AG04450 (cell line): ENCODE results near the gene URB1. TPM values are rescaled to one million over a fixed set of nuclear protein-coding genes. Genes with fewer than 3 reads are reported as not detected.

Source experiments
- CTCF ChIA-PET: fragments of 300-600, 350-600 bp; formaldehyde crosslinking; extraction: SDS; loops from one replicate; lab custom pipeline; 2022; ENCODE audit warnings: antibody characterized with exemption, inconsistent platforms; lab: Charles Lee
- POLR2A ChIA-PET: fragments of 350-600 bp; formaldehyde crosslinking; extraction: SDS; loops from one replicate; lab custom pipeline; 2021; ENCODE audit warnings: antibody characterized with exemption, inconsistent platforms; lab: Yijun Ruan, JAX
- DNase-seq: peaks from one replicate; pipeline ENCODE4 v3.0.0-alpha.2; 2011; ENCODE audit warnings: low read depth, low spot score
- H3K27ac ChIP-seq: one replicate; pipeline ENCODE4 v1.5.1; 2012; ENCODE audit warnings: low read depth, low read length, control low read depth
- H3K27me3 ChIP-seq: one replicate; pipeline ENCODE4 v1.6.0; 2012; ENCODE audit warnings: low read length; ENCODE audit not compliant: control insufficient read depth, insufficient read depth
- H3K4me3 ChIP-seq: 2 replicates; pipeline ENCODE4 v1.5.1; 2011; ENCODE audit warnings: mild to moderate bottlenecking, low read depth, low read length, control low read depth
- H3K9me3 ChIP-seq: 2 replicates; pipeline ENCODE4 v1.5.1; 2012; ENCODE audit warnings: low read length; ENCODE audit not compliant: control insufficient read depth, insufficient read depth
- polyA plus RNA-seq: library from polyadenylated mRNA; depleted of rRNA; stranded (reverse); fragments of >200 nt; gene quantifications from 2 replicates; pipeline ENCODE4 v1.2.3, GENCODE V29; 2011
- TF ChIP-seq, protein P1 (sequence below): IDR thresholded peaks from 2 replicates; pipeline ENCODE4 v1.5.1; 2011; ENCODE audit warnings: low read depth, low read length, control low read depth, inconsistent platforms

Gene URB1
- polyA plus RNA-seq, 1 experiment, result 7.6 TPM

DNA sequence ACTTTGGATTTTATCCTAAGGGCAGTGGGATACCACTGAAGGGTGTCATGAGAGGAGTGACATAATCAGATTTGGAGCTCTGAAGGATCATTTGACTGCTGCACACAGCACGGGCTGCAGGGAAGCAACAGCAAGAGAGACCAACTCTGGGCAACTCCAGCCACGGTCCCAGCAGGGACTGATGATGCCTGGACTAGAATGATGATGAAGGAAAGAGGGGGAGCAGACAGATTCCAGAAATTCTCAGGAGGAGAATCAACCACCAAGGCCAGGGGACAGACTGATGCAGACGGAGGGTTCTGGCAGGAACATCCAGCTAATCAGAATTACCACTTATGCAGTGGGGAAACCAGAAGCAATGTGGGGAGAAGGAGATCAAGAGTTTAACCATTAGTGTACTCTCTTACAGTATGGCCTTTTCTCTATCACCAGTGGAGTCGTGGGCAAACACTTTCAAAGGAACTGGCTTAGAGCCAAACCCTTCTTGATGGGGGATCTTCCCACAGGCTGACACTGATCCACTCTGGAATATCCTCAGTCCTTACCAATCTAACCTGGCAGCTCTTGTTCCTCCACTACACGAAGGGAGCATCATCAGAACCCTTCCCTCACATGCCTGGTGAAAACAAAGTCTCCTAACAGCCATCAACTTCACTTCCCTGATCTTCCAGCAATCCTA is 3.3 kb downstream of the URB1 start:
- ChIA-PET POLR2A (no interaction called here), CTCF (interaction anchor here (1.6 kb wide), 1 partner anchor 211 kb away, joined by 7 read pairs; no protein-coding TSS in a partner anchor)
- DNase-seq, result no peak
- Histone ChIP-seq H3K9me3 (peaks cover 3% of the 10 kb centered on the region; the same call in 1 of the 2 replicates), H3K27ac (no peak overlapping the region), H3K4me3 (no peak overlapping the region), H3K27me3 (no peaks in the 10 kb centered on the region)
- TF ChIP-seq, protein P1, sequence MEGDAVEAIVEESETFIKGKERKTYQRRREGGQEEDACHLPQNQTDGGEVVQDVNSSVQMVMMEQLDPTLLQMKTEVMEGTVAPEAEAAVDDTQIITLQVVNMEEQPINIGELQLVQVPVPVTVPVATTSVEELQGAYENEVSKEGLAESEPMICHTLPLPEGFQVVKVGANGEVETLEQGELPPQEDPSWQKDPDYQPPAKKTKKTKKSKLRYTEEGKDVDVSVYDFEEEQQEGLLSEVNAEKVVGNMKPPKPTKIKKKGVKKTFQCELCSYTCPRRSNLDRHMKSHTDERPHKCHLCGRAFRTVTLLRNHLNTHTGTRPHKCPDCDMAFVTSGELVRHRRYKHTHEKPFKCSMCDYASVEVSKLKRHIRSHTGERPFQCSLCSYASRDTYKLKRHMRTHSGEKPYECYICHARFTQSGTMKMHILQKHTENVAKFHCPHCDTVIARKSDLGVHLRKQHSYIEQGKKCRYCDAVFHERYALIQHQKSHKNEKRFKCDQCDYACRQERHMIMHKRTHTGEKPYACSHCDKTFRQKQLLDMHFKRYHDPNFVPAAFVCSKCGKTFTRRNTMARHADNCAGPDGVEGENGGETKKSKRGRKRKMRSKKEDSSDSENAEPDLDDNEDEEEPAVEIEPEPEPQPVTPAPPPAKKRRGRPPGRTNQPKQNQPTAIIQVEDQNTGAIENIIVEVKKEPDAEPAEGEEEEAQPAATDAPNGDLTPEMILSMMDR, result no peak

DNA sequence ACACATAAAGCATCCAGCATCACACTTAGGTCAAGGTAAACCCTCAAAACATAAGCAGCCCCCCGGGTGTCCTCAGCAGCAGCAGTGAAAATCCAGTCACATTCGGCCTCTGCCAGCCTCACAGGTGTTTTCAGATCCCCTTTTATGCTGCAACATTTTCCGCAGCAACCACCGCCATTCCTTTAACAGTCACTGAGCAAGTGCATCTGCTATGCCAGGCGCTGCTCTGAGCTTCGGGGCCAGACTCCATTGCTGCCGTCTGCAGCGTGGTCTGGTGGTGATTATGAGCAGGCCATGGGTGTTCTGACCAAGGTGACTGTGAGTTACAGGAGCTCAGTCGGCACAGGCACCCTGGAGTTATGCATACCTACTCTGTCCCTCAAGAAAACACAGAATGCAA is 4.5 kb downstream of the URB1 start:
- peaks cover under 1% of the 10 kb centered on the region; the same call in 1 of the 2 replicates for H3K9me3 ChIP-seq
- DNase-seq, result no peak
- ChIA-PET CTCF (no interaction called here), POLR2A (no interaction called here)
- H3K4me3 ChIP-seq, result no peak overlapping the region
- H3K27me3 ChIP-seq, result no peaks in the 10 kb centered on the region
- TF ChIP-seq, protein P1, result no peak
- H3K27ac ChIP-seq, result no peak overlapping the region

- Histone ChIP-seq H3K27me3 (no peaks in the 10 kb centered on the region), H3K4me3 (no peak overlapping the region), H3K27ac (no peak overlapping the region), H3K9me3 (no peaks in the 10 kb centered on the region)
- CTCF ChIA-PET, result interaction anchor here (1.7 kb wide), 1 partner anchor 213 kb away, joined by 8 read pairs; no protein-coding TSS in a partner anchor
- no peak for DNase-seq
- TF ChIP-seq, protein P1, result no peak
- POLR2A ChIA-PET, result no interaction called here
Measured at GRCh38 chr21:32387151-32387550, 5.7 kb downstream of the URB1 start.

DNA sequence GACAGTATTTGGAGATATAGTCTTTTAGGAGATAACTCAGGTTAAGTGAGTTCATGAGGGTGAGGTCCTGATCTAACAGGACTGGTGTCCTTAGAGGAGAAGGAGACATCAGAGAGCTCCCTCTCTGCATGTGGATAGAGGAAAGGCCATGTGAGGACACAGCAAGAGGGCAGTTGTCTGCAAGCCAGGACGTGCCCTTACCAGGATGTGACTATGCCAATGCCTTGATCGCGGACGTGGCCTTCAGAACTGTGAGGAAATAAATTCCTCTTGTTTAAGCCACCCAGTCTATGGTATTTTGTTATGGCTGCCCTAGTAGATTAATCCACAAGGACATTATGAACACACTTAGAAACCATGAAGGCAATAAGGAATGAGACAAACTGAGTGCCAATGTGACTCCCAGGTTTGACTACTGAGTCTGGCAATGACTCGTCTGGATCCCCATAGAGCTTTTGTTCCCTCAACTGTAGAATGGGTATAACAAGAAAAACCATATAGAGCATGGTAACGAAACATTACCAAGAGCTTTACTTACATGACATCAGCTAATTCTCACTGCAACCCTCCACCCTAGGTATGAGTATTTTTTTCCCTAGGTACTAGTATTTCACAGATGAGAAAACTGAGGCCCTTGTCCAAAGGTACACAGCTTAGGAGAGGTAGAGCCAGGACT is 6.5 kb downstream of the URB1 start:
- DNase-seq, result no peak
- POLR2A ChIA-PET, result no interaction called here
- CTCF ChIA-PET, result interaction anchor here (0.7 to 1.7 kb wide), 2 partner anchors 16 to 214 kb away, joined by 8 to 12 read pairs; no protein-coding TSS in a partner anchor

More for the DNA sequence above, 6.5 kb downstream of the URB1 start:
- Histone ChIP-seq H3K9me3 (no peaks in the 10 kb centered on the region), H3K27ac (no peak overlapping the region), H3K27me3 (no peaks in the 10 kb centered on the region), H3K4me3 (no peak overlapping the region)
- TF ChIP-seq, protein P1, result no peak
